NK-92 (cell line): Measurements from ENCODE around the gene PAX8.
"Not testable (repeated sequence)": the region's sequence is repeated elsewhere in the genome, so short reads cannot be mapped to it uniquely, and the experiment has no call there.

Experiments used
- DNase-seq: peaks from one replicate; lab custom pipeline; 2025; ENCODE audit not compliant: unreplicated experiment; lab: John Stamatoyannopoulos, UW

The PAX8 gene

DNA sequence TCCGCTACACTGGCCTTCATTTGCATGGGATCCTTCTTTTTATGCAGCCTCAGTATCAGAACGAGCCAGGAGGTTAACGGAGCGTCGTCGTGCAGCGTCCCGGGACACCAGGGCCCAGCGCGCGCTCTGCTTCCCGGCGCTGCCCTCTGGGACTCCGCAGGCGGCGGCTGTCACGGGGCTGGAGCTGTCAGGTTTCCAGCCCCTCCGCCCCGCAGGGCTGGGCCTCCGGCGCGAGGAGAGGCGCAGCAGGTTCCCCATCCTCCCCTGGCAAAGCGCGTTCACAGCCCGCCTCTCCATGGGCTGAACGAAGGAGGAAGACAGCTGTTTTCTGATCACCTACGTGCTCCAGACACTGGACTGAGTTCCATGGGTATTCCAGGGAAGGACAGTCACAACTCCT lies 12.5 kb upstream of the PAX8 start:
- DNase-seq: no peak

DNA sequence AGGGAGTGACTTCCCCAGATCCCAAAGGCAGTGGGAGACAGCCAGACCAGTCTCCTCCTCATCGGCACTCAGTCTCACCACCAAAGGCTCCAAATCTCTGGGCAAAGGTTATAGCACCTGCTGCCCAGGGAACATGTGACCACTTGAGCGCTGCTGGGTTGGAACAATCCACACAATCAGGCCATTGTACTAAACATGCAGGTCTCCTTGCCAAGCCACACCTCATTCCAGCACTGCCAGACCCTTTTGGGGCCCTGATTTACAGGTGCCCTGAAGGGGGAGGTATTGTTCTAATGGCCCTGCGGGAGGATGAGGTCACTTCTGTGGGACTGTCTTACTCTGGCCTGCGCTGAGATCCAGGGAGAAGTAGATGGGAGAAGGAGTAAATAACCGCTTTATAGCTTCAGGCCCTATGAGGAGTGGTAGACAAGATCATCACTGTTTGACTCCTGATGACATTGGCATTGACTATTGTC lies 10.0 kb upstream of the PAX8 start:
- not testable (repeated sequence) for DNase-seq

DNA sequence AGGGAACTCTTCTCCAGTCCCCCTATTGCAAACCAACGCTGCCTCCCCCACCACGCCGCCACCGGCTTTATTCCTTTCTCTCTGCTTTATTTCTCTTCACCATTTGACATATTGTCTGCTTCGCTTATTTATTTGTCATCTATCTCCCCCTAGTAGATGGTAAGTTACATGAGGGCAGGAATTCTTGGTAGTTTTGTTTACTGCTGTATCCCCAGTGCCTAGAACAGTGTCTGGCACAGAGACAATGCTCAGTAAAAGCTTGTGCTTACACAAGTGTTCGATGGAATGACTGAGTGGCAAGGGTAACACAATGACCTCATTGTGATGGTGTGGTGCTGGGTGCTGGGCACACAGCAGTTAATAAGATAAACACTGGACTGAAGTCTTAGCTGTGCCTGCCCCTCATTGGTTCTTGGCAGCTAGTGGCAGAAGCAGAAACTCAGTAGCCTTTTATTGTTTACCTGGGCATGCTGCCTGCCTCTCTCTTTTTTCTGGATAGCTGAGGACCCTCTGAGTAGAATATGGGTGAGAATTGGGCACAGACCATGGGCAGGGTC lies 9.5 kb upstream of the PAX8 start:
- not testable (repeated sequence) for DNase-seq

DNA sequence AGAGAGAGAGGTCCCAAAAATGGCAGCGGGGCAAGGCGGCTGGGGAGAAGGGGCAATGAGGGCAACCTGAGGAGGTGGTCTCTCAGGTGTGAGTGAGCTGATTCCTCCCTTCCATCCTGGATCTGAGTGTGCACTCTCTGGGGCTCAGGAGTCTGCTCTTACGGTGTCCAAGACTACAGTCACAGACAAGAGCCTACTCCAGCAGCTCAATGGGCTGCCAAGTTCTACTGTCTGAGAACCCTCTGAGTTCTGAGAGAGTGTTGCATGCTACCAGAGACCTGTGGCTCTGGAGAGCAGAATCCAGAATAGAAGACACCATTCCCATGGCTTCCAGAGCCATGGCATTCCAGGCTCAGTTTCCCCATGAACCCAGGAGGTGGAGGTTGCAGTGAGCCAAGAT lies 7.1 kb upstream of the PAX8 start:
- DNase-seq: no peak

DNA sequence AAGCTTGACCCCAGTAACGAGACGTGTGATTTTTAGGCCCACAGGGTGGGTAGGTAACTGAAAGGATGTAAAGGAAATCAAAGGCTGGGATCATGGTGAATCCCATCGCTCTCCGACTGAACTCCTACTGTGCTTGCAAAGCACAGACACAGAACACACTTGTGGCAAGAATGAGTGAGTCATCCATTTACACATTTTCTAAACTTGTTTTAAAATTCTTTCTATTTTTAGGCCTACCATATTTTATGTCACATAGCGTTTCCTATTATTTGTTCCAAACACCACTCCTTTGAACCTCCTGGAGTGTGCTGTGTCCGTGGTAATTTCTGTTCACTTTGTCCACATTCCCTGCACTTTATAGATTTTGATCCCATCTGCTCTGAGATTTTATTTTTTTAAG lies 6.3 kb upstream of the PAX8 start:
- not testable (repeated sequence) for DNase-seq

DNA sequence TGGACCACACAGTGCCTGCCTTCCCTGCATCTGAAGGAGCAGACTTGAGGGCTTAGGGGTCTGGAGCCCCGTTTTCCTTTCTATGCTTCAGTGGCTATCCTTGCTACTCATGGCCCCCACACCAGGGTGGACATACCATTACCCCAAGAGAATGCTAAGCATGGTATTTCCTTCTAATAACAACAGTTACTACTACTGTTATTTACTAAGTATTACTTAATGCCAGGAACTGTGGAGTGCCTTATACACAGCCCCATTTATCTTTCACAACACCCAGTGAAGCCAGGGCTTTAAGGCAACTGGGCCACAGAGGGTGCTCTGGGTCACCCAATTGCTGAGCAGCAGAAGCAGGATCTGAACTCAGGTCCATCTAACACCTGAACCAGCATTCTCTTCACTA lies 5.8 kb upstream of the PAX8 start:
- DNase-seq: no peak

DNA sequence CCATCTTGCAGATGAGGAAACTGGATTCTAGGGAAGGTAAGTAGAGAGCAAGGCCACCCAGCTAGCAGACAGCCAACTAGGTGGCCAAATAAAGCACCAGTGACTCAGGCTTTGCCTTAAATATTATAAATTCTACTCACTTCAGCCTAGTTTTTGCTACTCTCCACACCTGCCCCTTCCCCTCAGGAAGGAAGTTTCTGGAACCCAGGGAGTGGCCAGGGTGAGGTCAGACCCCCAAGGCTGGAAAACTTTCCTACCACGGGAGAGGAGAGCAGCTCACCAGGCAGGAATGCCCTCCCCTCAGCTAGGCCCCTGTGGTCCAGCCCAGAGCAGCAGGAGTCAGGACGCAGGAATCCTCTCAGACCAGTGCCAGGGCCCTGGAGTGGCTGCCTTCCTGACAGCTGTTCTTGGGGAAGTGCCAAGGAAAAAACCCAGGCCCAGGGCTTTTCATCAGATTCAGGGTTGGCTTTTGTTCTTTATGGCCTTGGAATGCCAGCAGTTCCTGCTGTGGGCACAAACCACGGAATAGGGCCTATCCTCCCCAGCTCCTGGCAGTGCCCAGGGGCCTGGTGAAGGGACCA lies 5.1 kb upstream of the PAX8 start:
- DNase-seq: no peak

DNA sequence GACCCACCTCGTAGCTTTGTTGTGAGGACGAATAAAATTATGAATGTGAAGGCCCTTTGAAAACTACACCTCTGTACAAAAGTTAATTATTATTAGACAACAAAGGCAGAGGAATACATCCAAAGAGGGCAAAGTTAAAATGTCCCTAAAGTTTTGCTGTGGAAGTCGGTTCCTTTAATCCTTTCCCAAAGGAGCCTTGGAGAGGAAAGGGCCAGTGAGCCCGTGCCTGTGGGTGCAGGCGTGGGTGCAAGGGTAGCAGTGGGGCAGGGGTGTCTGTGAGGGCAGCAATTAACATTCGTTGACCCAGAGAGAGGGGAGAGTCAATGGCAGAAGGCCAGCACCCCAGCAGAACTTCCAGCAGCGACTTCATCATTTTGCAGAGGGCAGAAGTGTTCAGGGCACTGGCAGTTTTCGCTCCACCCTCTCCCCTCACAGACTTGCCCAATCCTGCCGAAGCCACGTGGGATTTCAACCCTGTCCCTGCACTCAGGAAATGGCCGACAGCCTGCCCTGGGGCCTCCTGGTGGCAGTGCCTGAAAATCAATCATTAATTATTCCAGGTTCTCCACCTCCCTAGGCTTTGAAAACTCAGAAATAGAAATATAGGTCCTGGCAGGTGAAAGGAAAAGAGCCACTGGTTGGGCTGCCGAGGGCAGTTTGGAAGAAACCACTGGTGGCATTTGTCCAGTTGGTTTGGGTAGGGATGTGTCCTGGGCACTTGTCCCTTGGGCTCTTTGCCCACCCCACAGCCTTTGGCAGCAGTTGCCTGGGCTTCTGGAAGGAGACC lies 4.2 kb upstream of the PAX8 start:
- no peak for DNase-seq

DNA sequence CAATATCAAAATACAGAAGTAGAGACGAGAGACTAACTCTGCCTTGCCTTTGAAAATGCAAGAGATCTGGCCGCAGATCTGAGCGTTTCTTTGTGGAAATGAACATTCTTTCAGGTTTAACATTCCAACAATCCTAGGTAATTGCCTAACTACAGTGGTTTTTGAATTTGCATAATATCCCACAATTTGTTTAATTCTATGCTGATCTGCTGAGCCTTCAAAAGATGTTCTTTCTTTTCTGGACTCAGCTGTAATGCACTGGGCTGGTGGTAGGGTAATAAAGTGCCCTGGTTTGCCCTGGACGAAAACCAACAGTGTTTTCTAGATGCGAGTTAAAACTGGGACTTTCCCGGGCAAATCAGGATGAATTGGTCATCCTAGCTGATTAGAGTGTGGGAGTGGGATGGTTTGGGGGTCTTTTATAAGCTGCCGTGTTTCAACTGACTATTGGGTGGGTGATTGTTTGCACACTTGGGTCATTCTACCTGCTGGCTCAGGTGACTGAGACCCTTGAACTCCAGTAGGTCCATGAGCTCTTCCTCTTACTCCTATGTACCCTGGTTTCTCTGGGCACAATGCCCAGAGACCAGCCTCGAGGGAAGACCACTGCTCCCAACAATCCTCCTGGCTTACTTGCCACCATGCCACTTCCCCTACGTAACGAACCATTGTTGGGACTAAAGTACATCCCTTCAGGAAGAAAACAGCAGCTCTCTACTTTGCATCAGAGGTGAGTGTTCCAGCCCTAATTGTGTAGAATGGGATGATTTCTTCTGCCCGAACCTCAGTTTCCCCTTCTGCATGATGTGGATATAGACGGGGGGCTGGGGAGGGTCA lies 3.4 kb upstream of the PAX8 start:
- DNase-seq: no peak

DNA sequence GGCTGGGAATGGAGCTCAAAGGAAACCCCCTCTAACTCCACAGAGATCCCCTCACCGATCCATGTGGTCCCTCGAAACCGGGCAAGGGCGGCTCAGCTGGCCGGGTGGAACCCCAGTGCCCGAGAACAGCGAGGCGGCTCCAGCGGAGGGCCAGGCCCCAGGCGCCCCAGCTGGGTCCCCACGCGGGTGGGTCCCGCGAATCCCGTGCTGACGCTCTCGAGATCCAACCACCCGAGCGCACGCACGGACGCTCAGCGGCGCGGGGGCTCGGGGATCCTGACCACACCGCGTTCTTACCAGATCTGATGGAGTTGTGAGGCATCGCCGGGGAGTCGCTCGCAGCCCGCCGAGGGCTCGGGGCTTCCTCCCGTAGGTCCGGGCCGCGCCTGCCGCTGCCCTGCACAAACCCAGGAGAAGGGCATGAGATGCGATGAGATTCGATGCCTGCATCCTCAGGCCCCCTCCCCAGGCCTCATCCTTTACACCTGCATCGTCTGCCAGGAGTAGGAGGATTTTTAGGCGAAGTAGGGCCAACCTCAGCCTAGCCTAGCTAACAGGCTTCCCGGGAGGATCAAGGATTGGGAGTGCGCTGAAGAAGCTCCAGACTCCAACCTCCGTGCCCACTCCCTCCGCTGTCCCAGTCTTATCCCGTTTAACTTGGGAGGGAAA lies 514 bp downstream of the PAX8 start:
- no peak for DNase-seq

DNA sequence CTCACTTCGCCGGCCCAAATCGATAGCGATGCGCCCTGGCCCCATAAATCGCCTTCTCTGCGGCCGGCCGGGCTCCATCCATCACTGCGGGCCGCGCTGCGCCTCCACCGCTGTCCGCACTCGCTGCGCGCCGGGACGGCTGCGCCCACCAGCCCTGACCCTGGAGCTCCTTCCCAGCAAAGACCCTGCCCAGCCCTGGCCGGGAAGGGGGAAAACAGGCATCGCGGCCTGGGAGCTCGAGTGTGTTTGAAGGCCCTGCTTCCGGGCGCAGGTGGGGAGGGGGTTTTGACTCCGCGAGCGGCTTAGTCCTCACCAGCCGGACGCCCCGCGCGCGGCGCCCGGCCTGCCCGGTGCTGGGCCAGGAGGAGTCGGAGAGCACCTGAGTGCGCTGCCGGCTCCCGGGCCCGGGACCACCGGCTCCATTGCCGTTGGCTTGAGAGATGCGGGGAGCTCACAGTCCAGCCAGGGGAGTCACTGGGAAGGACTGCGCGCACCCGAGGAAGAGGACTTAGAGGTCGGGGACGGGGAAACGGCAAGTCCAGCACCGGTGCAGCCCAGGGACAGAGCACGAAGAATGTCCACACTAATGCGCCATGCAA lies 1.1 kb downstream of the PAX8 start:
- DNase-seq: no peak

DNA sequence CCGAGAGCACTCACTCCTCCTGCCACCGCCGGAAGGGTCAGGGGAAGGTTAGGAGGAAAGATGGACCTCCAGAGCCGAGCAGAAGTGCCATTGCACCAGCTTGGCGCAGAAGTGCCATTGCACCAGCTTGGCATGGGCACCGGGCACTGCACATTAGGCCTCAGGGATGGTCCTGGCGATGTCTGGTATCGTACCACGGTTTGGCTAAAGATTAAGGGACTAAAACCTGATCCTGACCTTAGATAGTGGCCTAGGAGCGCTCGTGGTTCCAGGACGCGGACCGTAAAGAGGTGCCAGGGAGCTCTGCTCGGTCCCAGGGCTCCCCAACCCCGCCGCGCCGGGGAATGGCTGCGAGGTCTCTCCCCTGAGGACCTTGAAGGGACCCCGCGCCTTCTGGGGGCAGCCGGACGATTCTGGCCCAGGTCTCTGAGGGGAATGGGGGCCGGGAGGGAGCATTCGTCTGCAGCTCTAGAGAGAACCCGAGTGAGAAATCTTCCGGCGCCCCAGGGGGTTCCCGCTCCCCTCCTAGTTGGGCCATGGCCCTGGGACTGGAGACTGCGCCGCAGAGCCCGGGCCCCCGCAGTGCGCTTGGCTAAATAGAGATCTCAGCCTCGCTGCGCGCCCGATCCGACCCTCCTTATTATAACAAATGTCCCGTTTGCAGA lies 1.8 kb downstream of the PAX8 start:
- DNase-seq: no peak

DNA sequence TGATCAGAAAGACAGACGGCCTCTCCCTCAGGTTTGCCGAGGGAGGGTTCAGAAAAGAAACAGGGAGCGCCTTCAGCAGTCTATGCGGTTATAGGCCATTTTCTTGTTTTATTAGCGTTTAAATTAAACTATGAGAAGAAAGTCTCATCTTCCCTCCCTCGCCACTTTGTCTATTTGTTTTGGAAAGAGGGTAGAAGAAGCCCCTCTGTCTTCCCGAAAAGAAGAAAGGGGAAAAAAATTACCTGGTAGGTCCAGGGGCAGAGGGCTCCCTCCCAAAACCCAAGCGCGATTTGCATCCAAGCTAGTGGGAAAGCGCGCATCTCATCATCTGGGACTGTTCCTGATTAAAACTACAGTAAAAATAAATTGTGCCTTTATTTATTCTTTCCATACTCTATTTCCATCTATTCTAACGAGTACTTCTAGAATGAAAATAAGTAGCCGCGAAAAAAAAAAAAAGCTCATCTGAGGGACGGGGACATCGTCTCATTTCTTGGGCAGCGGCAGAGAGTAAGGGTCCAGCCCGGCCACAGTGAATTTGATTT lies 2.4 kb downstream of the PAX8 start:
- DNase-seq: no peak

DNA sequence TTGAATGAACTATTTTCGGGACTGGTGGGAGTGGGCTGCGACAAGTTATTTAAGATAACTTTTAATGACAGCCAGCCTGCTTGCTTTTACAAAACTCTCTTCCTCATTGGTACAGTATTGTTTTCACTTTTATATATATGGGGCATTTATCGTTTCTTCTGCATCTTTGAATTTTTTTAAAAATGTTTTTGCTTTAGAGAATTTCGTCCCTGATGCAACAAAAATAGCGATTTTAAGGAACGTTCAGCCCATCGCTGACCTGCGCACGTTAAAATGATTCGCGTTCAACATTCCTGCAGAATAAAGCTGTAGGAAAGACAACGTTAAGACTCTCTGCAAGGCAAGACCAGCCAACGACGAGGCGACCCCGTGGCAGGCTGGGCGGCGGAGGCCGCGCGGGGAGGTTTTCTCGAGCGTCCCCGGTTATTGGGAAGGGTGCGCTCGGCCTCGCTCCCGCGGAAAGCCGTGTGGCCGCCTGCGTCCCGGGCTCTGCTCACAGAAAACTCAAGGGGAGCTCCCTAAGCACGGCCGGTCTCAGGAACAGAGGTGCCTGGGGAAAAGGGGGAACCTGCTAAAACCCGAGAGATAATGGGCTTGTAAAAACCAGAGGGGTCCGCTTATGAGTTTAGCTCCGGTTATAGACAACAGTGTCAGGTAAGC lies 3.0 kb downstream of the PAX8 start:
- no peak for DNase-seq

DNA sequence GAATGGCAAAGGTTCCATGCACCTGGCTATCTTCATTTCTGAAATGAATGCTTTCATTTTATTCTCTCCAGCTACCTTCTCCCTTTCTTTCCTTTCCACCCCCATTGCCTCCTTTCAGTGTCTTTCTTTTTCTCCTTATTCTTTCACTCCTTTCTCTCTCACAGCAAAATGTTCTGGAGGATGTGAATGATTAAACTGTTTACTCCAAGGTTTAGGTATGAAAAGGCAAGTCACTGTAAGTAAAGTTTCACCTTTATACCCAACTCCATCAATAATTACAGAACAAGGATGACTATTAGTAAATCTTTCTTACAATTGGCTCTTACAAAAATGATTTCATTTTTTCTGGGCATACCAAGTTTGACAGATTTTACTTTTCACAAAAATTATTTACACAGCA lies 4.3 kb downstream of the PAX8 start:
- DNase-seq: no peak

DNA sequence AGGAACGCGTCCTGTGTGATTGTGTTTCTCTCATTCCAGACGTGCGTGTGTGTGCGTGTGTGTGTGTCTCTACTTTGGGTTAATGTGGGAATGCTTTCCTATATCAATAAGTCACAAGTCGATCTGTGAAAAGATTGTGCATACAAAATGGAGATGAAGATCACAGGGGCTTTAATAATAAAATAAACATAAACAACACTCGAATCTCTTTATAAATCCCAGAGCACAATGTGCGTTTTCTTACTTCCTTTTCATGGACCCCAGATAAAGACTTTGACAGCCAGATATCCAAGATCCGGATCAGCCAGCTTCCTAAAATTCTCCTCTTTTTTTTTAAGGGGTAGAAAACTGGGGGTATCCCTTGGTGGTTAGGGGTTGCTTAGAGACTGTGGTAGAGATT lies 4.7 kb downstream of the PAX8 start:
- DNase-seq: no peak

DNA sequence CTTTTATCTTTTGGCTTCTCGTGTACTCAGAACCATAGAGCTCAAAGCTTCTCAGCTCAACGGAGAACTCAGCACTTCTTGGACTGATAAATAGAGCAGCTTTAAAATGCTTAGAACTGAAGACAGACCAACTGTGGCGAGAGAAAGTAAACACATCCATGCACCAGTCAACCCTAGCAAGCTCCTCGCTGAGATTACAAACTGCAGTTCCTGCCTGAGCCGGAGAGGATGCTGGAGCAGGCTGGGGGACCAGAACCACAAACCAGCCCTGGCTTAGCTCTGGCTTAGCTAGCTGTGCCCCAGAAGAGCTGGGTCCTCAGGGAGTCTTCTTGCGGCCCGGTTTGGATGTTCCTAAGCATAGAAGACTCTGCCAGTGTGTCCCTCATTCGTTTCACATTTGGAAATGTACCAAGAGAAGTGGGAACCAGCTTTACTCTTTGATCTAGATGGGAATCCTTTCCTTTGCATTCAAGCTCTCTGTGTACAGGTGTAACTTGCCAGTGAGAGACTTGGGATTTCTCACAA lies 5.6 kb downstream of the PAX8 start:
- DNase-seq: no peak

DNA sequence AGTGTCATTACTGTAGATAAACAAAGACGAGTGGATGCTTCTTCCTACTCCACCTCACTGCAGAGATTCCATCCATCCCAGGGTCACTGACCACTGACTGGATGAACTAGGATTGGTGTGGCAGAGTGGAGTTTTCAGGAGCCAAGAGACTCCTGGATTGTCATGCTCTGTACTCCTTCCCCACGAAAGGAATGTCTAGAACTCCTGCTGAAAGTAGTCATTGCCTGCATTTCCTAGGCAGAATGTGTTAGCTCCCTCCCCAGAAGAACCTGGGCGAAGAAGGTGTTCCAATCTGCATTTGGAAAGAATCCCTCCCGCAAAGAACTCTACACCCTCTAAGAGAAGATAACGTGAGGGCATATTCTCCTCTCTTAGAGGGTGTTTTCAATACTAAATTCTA lies 6.2 kb downstream of the PAX8 start:
- no peak for DNase-seq
